Measurements from ENCODE around the gene COLEC12.

DNA sequence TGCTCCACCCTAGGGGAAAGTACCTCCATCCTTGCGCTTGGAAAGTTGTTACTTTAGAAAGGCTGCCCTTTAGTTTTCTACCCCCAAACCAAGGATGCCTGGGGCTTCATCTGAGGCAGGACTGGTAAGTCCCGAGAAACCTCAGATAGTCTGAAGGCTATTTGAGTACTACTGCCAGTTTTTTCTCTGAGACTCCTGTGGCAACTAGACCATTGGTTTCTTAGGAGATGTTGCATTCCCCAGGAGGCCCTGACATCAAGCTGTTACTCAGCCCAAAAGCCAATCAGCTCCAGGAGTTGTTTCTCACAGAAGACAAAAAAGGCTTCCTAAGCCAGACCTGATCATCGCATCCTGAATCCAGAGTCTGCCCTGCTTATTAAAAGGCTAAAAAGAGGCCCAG, 67.2 kb downstream of the COLEC12 start:
- TF ChIP-seq, protein P1, sequence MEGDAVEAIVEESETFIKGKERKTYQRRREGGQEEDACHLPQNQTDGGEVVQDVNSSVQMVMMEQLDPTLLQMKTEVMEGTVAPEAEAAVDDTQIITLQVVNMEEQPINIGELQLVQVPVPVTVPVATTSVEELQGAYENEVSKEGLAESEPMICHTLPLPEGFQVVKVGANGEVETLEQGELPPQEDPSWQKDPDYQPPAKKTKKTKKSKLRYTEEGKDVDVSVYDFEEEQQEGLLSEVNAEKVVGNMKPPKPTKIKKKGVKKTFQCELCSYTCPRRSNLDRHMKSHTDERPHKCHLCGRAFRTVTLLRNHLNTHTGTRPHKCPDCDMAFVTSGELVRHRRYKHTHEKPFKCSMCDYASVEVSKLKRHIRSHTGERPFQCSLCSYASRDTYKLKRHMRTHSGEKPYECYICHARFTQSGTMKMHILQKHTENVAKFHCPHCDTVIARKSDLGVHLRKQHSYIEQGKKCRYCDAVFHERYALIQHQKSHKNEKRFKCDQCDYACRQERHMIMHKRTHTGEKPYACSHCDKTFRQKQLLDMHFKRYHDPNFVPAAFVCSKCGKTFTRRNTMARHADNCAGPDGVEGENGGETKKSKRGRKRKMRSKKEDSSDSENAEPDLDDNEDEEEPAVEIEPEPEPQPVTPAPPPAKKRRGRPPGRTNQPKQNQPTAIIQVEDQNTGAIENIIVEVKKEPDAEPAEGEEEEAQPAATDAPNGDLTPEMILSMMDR (IDR thresholded peaks at IDR 0.05): no peak
- TF ChIP-seq POLR2A (IDR thresholded peaks at IDR 0.05): no peak
